Mesenteric fat pad (tissue), 1 donor: Measurements from ENCODE around the gene ATXN7L1. TPM values are rescaled to one million over a fixed set of nuclear protein-coding genes. Genes with fewer than 3 reads are reported as not detected.

Source experiments
- DNase-seq: peaks from one replicate; pipeline ENCODE4 v3.0.0-alpha.2; 2020; ENCODE audit warnings: low spot score
- total RNA-seq: library from RNA; stranded (reverse); fragmentation: NEBNext Ultra II Directional; extraction: Animal tissue kit (Norgen Biotek cat#: 25700); gene quantifications from one replicate; pipeline ENCODE4 v1.2.1, GENCODE V29; 2021
- donor health status: DM: yes; HTN: yes; CAD: no.

The ATXN7L1 gene
- total RNA-seq, 1 donor from 2014 or later = 23.8 TPM

GRCh38 chr7:105623906-105624305 is 252.5 kb downstream of the ATXN7L1 start:
- DNase-seq = no peak

DNA sequence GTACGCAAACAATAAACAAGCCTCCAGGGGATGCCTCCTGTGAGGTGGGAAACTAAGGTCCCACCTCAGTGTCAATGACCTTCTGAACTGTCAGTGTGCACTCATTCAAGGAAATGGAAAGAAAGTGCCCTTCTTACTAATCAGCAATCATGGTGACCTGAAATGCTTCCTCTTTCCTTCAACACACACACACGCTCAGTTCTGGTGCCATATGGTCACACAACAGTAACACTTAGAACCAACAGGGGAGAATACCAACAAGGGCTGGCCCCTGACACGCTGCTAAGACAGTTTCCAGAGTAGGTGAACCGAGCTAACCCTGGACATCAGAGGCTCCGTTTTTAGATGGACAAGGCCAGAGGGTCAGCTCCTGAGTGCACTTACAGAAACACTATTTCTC is 253.0 kb downstream of the ATXN7L1 start:
- DNase-seq = no peak

DNA sequence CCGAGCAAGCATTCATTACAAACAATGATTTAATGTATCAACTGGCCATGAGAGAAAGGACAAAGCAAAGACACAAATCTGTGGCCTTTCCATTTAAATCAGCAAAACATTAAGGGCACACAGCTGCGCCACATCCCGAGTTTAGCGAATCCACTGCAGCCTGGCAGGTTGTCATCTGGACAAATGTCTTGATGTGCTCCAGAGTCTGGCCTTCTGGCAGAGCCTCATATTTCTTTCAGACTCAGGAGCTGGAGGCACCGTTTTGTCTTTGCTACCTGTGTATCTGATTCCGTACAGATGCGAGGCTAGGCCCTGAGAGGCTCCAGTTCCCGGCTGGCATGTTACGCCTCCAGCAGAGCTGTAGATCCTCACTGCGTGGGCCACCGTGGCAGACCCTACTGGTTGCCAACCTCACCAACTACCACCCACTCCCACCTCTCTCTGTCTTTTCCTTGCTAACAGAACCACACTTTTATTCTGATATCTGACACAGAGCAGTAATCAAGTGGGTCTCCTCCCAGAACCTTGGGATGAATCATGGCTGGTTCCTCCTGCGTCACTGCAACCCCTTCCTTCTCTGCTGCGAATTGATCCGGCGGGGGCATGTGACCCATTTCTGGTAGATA is 254.2 kb downstream of the ATXN7L1 start:
- DNase-seq = peak; percentile 51

DNA sequence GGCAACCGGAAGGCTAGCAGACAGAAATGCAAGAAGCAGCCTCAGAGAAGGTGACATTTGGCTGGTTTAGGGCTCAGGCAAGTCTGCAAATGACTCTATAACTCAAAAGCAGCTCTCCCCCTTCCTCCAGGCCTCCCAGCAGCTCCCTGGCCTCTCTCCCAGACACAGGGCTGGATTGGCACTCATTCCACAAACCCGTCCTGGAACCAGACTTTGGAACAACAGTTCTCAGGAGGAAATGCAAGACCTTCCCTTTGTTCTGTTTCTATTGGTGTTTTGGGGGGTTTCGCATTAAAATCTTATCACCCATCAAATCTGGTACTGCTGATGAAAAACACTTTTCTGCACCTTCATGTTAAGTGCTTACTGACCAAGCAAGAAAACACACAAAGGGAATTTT is 254.8 kb downstream of the ATXN7L1 start:
- no peak for DNase-seq

GRCh38 chr7:105621176-105621575 is 255.2 kb downstream of the ATXN7L1 start:
- no peak for DNase-seq

DNA sequence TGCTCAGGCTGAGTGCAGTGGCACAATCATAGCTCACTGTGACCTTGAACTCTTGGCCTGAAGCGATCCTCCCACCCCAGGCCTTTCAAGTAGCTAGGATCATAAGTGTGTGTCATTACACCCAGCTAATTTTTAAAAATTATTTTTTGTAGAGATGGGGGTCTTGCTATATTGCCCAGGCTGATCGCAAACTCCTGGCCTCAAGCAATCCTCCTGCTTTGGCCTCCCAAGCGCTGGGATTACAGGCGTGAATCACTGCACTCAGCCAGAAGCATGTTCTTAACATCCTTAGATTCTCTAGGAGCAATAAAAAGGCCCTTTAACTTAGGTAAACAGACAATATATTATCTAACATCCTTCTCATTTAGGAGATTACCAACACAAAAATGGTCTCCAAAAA is 256.8 kb downstream of the ATXN7L1 start:
- DNase-seq = peak; percentile 5

GRCh38 chr7:105618016-105618296 is 258.4 kb downstream of the ATXN7L1 start:
- peak; percentile 68 for DNase-seq

- no peak for DNase-seq
Observed at GRCh38 chr7:105617280-105618015, 259.0 kb downstream of the ATXN7L1 start.

GRCh38 chr7:105614341-105614840 is 262.0 kb downstream of the ATXN7L1 start:
- peak; percentile 68 for DNase-seq

DNA sequence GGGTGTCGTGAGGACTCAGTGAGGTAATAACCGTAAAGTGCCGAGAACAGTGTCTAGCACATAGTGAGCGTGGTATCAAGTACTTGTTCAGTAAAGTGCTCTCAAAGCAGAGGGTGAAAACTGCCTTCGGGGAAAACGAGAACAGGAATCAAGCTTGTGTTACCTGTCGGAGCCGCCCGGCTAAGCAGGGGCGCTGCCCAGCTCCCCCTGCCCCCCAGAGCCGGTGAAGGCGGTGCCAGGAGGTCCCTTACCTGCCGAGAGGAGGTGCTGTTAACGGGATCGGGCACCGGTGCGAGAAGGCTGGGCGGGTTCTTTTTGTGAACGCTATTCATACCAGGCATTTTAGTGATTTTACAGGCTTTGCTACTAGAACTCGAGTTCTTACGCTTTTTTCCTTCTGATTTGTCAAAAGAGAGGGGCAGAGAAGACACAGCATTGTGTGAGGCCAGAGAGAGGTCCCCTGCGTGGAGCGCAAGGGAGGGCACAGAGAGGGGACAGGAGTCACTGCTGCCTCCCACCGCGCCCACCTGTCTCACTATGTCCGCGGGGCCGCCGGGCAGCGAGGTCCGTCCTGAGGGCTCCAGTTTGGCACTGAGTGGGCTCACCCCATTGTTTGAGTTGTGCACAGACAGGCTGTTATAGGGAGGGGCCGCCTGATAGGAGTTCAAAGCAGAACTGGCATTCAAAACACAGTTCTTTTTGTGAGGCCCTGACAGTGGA is 262.6 kb downstream of the ATXN7L1 start:
- DNase-seq = peak; percentile 73

DNA sequence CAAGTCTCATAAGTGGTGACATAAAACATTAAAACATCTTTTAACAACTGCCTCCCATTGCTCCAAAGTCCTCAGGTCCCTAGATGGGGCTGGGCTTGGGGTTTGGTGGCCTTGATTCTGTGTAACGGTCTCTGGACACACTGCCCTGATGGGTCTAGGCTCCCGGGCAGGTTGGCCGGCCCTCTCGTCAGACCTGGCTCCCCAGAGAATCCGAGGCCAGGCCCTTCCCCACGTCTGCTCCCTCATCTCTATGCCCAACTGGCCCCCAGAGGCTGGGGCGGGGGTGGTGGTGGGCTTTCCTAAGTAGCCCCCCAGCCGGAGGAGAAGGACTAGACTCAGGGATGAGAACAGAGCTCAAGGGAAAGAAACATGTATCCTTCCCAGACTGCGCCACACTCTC is 263.6 kb downstream of the ATXN7L1 start:
- no peak for DNase-seq

GRCh38 chr7:105611856-105612775 is 264.3 kb downstream of the ATXN7L1 start:
- DNase-seq = peak; percentile 75

DNA sequence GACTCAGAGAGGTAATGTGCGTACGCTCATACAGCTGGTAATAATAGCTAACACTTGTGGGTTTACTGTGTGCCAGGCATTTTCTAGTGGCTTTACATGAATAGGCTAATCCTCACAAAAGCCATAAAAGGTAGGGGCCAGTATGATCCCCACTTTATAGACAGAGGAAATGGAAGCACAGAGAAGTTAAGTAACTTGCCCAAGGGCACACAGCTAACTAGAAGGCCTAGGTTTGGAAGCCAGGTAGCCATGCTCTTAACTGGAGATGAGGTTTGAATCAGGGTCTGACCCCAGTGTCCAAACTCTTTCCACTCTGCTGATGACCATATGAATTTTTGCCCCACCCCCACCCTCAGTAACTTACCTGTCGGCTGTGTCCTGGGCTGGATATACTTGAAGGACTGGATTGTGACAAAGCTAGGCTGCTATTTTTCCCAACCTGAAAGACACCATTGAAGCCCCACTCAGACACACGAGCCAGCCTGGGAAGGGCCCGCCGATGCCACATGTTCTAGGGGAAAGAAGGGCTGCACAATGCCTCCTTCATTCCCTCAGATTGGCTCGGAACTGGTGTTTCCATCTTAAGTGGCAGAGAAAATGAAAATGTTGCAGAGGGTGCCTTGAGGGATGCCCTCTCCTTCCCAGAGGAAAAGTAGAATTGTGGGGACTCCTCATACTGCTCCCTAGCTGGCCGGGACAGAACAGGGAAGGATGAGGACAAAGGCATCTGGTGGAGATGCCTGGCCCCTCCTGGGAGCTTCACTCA is 266.1 kb downstream of the ATXN7L1 start:
- DNase-seq = peak; percentile 53

DNA sequence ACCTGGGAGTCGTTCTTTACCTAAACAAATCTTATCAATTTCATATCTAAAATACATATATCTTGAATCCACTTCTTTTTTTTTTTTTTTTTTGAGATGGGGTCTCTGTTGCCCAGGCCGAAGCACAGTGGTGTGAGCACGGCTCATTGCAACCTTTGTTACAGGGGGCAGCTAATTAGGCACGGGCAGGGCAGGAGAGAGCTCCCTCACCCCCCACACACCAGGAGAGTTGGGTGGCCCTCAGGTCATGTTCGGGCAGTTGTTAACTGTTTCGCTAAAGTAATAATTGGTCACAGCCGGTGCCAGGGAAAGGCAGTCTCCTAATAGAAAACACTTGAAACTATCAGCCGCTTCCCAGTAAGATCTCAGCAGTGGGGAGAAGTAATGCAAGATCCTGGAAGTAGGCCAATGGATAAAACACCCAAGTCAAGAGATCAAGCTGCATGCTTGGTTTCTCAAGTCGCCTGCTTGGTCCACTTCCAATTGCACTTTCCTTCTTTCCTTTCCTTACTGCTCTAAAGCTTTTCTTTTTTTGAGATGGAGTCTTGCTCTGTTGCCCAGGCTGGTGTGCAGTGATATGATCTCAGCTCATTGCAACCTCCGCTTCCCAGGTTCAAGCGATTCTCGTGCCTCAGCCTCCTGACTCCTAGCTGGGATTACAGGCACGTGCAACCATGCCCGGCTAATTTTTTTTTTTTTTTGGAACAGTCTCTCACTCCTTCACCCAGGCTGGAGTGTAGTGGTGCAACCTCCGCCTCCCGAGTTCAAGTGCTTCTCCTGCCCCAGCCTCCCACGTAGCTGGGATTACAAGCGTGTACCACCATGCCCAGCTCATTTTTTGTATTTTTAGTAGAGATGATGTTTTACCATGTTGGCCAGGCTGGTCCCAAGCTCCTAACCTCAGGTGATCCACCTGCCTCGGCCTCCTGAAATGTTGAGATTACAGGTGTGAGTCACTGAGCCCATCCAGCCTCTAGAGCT is 273.8 kb downstream of the ATXN7L1 start:
- peak; percentile 49 for DNase-seq

- peak; percentile 20 for DNase-seq
Observed at GRCh38 chr7:105600720-105601550, 275.5 kb downstream of the ATXN7L1 start.

DNA sequence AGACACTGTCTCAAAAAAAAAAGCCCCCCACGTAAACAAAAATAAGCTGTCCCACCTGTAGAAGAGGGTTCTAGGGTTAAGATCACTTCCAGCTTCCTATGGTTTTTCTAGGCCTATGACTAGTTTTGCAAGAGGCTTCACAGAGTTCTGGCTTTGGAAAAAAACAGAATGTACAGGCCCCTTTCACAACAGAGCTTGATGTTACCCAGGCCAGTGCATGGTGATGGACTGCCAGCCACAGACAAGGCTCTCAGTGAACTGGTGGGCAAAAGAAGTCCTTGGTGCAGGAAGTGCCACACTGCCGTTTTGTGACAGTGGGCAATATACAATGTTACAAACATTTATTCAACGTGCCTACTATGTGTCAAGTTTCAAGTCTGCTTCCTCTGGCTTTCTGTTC is 276.8 kb downstream of the ATXN7L1 start:
- DNase-seq = peak; percentile 14

- DNase-seq = peak; percentile 35
Observed at GRCh38 chr7:105599080-105599479, 277.3 kb downstream of the ATXN7L1 start.

DNA sequence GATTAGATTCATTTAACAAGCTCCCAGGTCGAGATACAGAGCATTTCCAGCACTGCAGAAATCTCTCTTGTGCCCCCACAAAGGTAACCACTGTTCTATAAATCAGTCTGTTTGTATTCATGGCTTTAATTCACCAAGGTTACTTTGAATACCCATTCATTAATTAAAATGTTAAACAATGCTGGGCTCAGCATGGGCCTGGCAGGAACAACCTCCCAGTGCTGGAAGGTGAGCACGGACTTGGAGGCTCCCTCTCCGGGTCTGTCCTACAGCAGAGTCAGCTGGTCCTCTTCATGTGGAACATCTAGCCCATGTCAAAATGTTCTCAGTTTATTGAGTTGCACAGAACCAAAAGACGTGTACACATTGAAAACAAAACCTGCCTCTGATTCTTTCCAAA is 279.5 kb downstream of the ATXN7L1 start:
- DNase-seq = peak; percentile 69
